GM13977 (cell line): ENCODE measurements around the gene NUP188.

Experiments used
- DNase-seq: peaks from one replicate; pipeline ENCODE4 v3.0.0; 2012; ENCODE audit warnings: low spot score
- in situ Hi-C: fragments of 300-500 bp; cut with MboI; formaldehyde crosslinking; loops from one replicate; pipeline ENCODE4 v1.12.0; 2022; ENCODE audit warnings: low sequenced_read_pairs, low pct_unique_long_range_greater_than_20kb, mixed read lengths, inconsistent platforms; ENCODE audit not compliant: unreplicated experiment
- TF ChIP-seq, protein P1 (sequence below): IDR thresholded peaks from 2 replicates; pipeline ENCODE4 v1.5.1; 2012; ENCODE audit warnings: mild to moderate bottlenecking, control low read depth; ENCODE audit not compliant: insufficient read depth; ENCODE audit errors: extremely low read depth, missing control alignments

Gene NUP188

GRCh38 chr9:129038109-129038852 lies 90.8 kb downstream of the NUP188 start:
- in situ Hi-C loops: no loop called here
- TF ChIP-seq, protein P1, sequence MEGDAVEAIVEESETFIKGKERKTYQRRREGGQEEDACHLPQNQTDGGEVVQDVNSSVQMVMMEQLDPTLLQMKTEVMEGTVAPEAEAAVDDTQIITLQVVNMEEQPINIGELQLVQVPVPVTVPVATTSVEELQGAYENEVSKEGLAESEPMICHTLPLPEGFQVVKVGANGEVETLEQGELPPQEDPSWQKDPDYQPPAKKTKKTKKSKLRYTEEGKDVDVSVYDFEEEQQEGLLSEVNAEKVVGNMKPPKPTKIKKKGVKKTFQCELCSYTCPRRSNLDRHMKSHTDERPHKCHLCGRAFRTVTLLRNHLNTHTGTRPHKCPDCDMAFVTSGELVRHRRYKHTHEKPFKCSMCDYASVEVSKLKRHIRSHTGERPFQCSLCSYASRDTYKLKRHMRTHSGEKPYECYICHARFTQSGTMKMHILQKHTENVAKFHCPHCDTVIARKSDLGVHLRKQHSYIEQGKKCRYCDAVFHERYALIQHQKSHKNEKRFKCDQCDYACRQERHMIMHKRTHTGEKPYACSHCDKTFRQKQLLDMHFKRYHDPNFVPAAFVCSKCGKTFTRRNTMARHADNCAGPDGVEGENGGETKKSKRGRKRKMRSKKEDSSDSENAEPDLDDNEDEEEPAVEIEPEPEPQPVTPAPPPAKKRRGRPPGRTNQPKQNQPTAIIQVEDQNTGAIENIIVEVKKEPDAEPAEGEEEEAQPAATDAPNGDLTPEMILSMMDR: no peak
- DNase-seq: no peak

DNA sequence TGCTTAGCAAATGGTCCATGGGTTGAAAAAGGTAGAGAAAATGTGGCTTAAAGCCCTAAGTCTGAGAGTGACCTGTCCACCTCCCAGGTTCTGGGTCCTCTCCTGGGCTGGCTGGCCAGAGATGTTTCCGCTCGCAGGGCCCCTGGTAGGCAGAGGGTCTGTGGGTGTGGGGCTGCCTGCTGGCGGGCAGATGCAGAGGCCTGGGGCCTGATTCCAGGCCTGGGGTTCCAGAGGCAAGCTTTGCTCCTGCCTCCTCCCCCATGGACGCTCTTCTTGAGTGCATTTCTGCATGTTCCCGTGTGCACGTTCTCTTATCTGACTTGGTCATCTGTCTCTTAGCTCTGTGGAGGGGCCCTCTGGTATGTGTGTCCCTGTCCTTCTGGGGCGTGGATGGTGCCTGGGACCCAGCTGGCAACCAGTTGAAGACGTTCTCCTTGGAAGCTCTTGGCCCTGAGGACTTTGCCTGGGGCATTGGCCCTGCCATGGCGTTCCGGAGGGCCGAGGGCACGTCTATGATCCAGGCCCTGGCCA lies 92.7 kb downstream of the NUP188 start:
- TF ChIP-seq, protein P1: no peak
- DNase-seq: no peak
- in situ Hi-C loops: no loop called here

GRCh38 chr9:129042016-129042415 lies 94.5 kb downstream of the NUP188 start:
- TF ChIP-seq, protein P1: no peak
- in situ Hi-C loops: no loop called here

DNA sequence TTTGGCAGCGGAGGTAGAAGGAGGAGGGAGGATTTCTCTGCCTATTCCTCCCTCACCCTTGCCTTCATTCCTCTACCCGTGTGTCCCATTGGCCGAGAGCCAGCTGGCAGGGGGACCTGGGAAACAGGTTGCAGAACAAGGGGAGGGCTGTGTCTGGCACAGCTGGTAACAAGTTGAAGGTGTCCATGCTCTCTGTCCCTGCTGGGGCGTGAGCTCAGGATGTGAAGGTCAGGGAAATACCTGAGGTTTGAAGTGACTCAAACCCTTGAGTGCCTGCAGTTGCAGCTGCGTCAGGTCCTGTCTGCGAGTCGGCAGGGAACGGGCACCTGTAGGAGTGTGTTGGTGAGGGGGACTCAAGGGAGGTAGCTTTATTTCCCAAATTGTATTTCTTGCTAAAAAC lies 105.1 kb downstream of the NUP188 start:
- DNase-seq: no peak
- in situ Hi-C loops: no loop called here
- TF ChIP-seq, protein P1: no peak

More at GRCh38 chr9:129042016-129042415, 94.5 kb downstream of the NUP188 start:
- no peak for DNase-seq

- in situ Hi-C loops: no loop called here
- no peak for DNase-seq
- TF ChIP-seq, protein P1: no peak
Measured at GRCh38 chr9:129053020-129053419, 105.5 kb downstream of the NUP188 start.

GRCh38 chr9:129054163-129054851 lies 106.8 kb downstream of the NUP188 start:
- TF ChIP-seq, protein P1: no peak
- no peak for DNase-seq
- in situ Hi-C loops: no loop called here
